Duodenal mucosa (tissue), 2 donors: Measurements from ENCODE around the gene TERF2IP.

Experiments
- H3K27ac ChIP-seq: one replicate; pipeline ENCODE4 v1.7.0; 2013; ENCODE audit warnings: low read depth, low read length
- H3K27me3 ChIP-seq, 2 donors: one replicate each; pipeline ENCODE4 v1.7.0; 2013; ENCODE audit warnings: low read length in 2 of 2, control low read depth in 1 of 2; ENCODE audit not compliant: insufficient read depth in 2 of 2, control insufficient read depth in 1 of 2
- H3K36me3 ChIP-seq, 2 donors: one replicate each; pipeline ENCODE4 v1.7.0; 2013; ENCODE audit warnings: low read length in 2 of 2, control low read depth in 1 of 2; ENCODE audit not compliant: insufficient read depth in 2 of 2, control insufficient read depth in 1 of 2
- H3K4me1 ChIP-seq, 2 donors: one replicate each; pipeline ENCODE4 v1.7.0; 2013; ENCODE audit warnings: low read length in 2 of 2, control low read depth in 1 of 2; ENCODE audit not compliant: insufficient read depth in 2 of 2, control insufficient read depth in 1 of 2
- H3K4me3 ChIP-seq, 2 donors: one replicate each; pipeline ENCODE4 v1.7.0; 2013; ENCODE audit warnings: low read length in 2 of 2, low read depth in 1 of 2
- H3K9ac ChIP-seq, 2 donors: one replicate each; pipeline ENCODE4 v1.7.0; 2013; ENCODE audit warnings: low read length in 2 of 2, low read depth in 1 of 2
- H3K9me3 ChIP-seq, 2 donors: one replicate each; pipeline ENCODE4 v1.7.0; 2013; ENCODE audit warnings: low read length in 2 of 2, control low read depth in 1 of 2; ENCODE audit not compliant: control insufficient read depth in 1 of 2

Gene TERF2IP

GRCh38 chr16:75676909-75677308 is 29.3 kb downstream of the TERF2IP start, which contains the start of gene CPHXL2:
Gene CPHXL2 (minus strand): TSS chr16:75677009. CDS start chr16:75676999, 10 bp downstream.
- H3K27me3 ChIP-seq, result no peaks in the 10 kb centered on the region
- no peak within 1 kb of the TSS for H3K4me3 ChIP-seq
- H3K4me1 ChIP-seq, result peaks cover 0 to 5% of the 10 kb centered on the region in 2 donors
- H3K27ac ChIP-seq, result no peak within 1 kb of the TSS
- no peak within 1 kb of the TSS for H3K9ac ChIP-seq
- H3K36me3 ChIP-seq, result no peaks in the 10 kb centered on the region
- no peaks in the 10 kb centered on the region for H3K9me3 ChIP-seq

GRCh38 chr16:75679366-75679765 is 31.8 kb downstream of the TERF2IP start:
- Histone ChIP-seq H3K36me3 (no peaks in the 10 kb centered on the region), H3K27ac (no peak overlapping the region), H3K4me1 (peaks cover 0 to 5% of the 10 kb centered on the region in 2 donors), H3K27me3 (no peaks in the 10 kb centered on the region), H3K9me3 (no peaks in the 10 kb centered on the region), H3K4me3 (no peak overlapping the region), H3K9ac (no peak overlapping the region)

GRCh38 chr16:75682308-75682707 is 34.7 kb downstream of the TERF2IP start:
- Histone ChIP-seq H3K4me1 (peaks cover 0 to 5% of the 10 kb centered on the region in 2 donors), H3K36me3 (no peaks in the 10 kb centered on the region), H3K4me3 (no peak overlapping the region), H3K9me3 (no peaks in the 10 kb centered on the region), H3K27ac (no peak overlapping the region), H3K27me3 (no peaks in the 10 kb centered on the region), H3K9ac (no peak overlapping the region)

GRCh38 chr16:75687361-75687760 is 39.8 kb downstream of the TERF2IP start:
- Histone ChIP-seq H3K36me3 (no peaks in the 10 kb centered on the region), H3K9me3 (no peaks in the 10 kb centered on the region), H3K9ac (no peak overlapping the region), H3K27ac (no peak overlapping the region), H3K4me1 (no peaks in the 10 kb centered on the region), H3K4me3 (no peak overlapping the region), H3K27me3 (no peaks in the 10 kb centered on the region)

GRCh38 chr16:75695708-75696107 is 48.1 kb downstream of the TERF2IP start:
- Histone ChIP-seq H3K9me3 (no peaks in the 10 kb centered on the region), H3K36me3 (no peaks in the 10 kb centered on the region), H3K27me3 (no peaks in the 10 kb centered on the region), H3K4me3 (no peak overlapping the region), H3K9ac (no peak overlapping the region), H3K4me1 (no peaks in the 10 kb centered on the region), H3K27ac (no peak overlapping the region)

GRCh38 chr16:75697571-75697970 is 50.0 kb downstream of the TERF2IP start:
- H3K27me3 ChIP-seq, result no peaks in the 10 kb centered on the region
- H3K27ac ChIP-seq, result no peak overlapping the region
- no peak overlapping the region for H3K4me3 ChIP-seq
- H3K36me3 ChIP-seq, result no peaks in the 10 kb centered on the region
- no peaks in the 10 kb centered on the region for H3K9me3 ChIP-seq
- no peaks in the 10 kb centered on the region for H3K4me1 ChIP-seq
- no peak overlapping the region for H3K9ac ChIP-seq

- Histone ChIP-seq H3K27ac (no peak within 1 kb of the TSS), H3K9me3 (no peaks in the 10 kb centered on the region), H3K4me3 (no peak within 1 kb of the TSS), H3K4me1 (no peaks in the 10 kb centered on the region), H3K9ac (no peak within 1 kb of the TSS), H3K27me3 (no peaks in the 10 kb centered on the region), H3K36me3 (no peaks in the 10 kb centered on the region)
Observed at GRCh38 chr16:75701361-75701760, 53.8 kb downstream of the TERF2IP start, which contains the start of gene DUXB. Gene DUXB (minus strand): TSS chr16:75701461. CDS start chr16:75701418, 43 bp downstream.

- Histone ChIP-seq H3K9me3 (no peaks in the 10 kb centered on the region), H3K27me3 (no peaks in the 10 kb centered on the region), H3K4me3 (no peak overlapping the region), H3K27ac (no peak overlapping the region), H3K9ac (no peak overlapping the region), H3K36me3 (no peaks in the 10 kb centered on the region), H3K4me1 (no peaks in the 10 kb centered on the region)
Observed at GRCh38 chr16:75702242-75702641, 54.7 kb downstream of the TERF2IP start.

- H3K27ac ChIP-seq, result no peak overlapping the region
- no peaks in the 10 kb centered on the region for H3K27me3 ChIP-seq
- H3K4me1 ChIP-seq, result no peaks in the 10 kb centered on the region
- H3K36me3 ChIP-seq, result no peaks in the 10 kb centered on the region
- H3K9me3 ChIP-seq, result no peaks in the 10 kb centered on the region
- H3K4me3 ChIP-seq, result no peak overlapping the region
- no peak overlapping the region for H3K9ac ChIP-seq
Observed at GRCh38 chr16:75703306-75703705, 55.7 kb downstream of the TERF2IP start.
